Measurements from ENCODE around the gene AGFG1.
"Not testable (repeated sequence)": the region's sequence is repeated elsewhere in the genome, so short reads cannot be mapped to it uniquely, and the experiment has no call there.

DNA sequence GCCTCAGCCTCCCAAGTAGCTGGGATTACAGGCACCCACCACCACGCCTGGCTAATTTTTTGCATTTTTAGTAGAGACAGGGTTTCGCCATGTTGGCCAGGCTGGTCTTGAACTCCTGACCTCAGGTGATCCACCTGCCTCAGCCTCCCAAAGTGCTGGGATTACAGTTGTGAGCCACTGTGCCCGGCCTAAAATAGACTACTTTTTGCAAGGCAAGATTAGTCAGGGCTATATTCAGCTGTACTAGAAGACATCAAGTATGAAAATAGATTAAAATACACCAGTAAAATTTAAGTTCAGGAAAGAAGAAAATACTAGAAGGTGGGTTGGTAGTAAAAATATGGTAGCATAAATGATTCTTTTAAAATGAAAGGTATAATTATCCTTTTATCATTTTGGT is 49.2 kb downstream of the AGFG1 start:
- TF ChIP-seq ZBTB33 (IDR thresholded peaks at IDR 0.05; ENCODE audit: extremely low read depth, insufficient replicate concordance, low read length); EZH2 (IDR thresholded peaks at IDR 0.05); CTCF (IDR thresholded peaks at IDR 0.05 in 2 of 3, conservative IDR thresholded peaks at IDR 0.05 in 1 of 3; ENCODE audit: borderline replicate concordance in 1 of 3, insufficient read depth in 1 of 3, low read depth in 2 of 3, low read length in 2 of 3); POLR2A (IDR thresholded peaks at IDR 0.05; ENCODE audit: borderline replicate concordance, extremely low read depth, insufficient read depth, insufficient read length); CEBPB (IDR thresholded peaks at IDR 0.05; ENCODE audit: low read depth): not testable (repeated sequence)

All from HCT116 (cell line).